ENCODE results near the gene SPACA4. TPM values are rescaled to one million over a fixed set of nuclear protein-coding genes. Genes with fewer than 3 reads are reported as not detected.

Gene SPACA4
- total RNA-seq, 1 experiment from 2014 or later: not detected

- H3K4me3 ChIP-seq (ENCODE audit: low read depth in 2 of 2, low read length in 2 of 2): no peak overlapping the region
- ATAC-seq: no peak
- H3K27ac ChIP-seq (ENCODE audit: low read length): no peak overlapping the region
- intact Hi-C loops (cut with micrococcal nuclease; ENCODE audit: unreplicated experiment) (no loop called here), in situ Hi-C loops (cut with HindIII; ENCODE audit: low pct_unique_long_range_greater_than_20kb, low sequenced_read_pairs) (no loop called here)
- CTCF ChIA-PET: no interaction called here
- no peaks in the 10 kb centered on the region for H3K9me3 ChIP-seq (ENCODE audit: control insufficient read depth, insufficient read depth, low read depth, low read length)
- no peak for DNase-seq (ENCODE audit: low read depth, low spot score)
- BruUV-seq (replicated peaks): no TSS peak
- H3K36me3 ChIP-seq (ENCODE audit: control insufficient read depth, insufficient read depth, low read length): no peaks in the 10 kb centered on the region
- no peaks in the 10 kb centered on the region for H3K4me1 ChIP-seq (ENCODE audit: control insufficient read depth, insufficient read depth, low read length)
- POLR2A ChIA-PET: no interaction called here
- no peaks in the 10 kb centered on the region for H3K27me3 ChIP-seq (ENCODE audit: control insufficient read depth, insufficient read depth, low read length)
- TF ChIP-seq TCF7L2 (IDR thresholded peaks at IDR 0.05; ENCODE audit: low read depth, low read length) (no peak), SIN3A (IDR thresholded peaks at IDR 0.05; ENCODE audit: borderline replicate concordance, insufficient read depth, low read depth, low read length) (no peak), POLR2AphosphoS5 (IDR thresholded peaks at IDR 0.05; ENCODE audit: low read depth, low read length) (no peak)
- TF ChIP-seq, protein P1, sequence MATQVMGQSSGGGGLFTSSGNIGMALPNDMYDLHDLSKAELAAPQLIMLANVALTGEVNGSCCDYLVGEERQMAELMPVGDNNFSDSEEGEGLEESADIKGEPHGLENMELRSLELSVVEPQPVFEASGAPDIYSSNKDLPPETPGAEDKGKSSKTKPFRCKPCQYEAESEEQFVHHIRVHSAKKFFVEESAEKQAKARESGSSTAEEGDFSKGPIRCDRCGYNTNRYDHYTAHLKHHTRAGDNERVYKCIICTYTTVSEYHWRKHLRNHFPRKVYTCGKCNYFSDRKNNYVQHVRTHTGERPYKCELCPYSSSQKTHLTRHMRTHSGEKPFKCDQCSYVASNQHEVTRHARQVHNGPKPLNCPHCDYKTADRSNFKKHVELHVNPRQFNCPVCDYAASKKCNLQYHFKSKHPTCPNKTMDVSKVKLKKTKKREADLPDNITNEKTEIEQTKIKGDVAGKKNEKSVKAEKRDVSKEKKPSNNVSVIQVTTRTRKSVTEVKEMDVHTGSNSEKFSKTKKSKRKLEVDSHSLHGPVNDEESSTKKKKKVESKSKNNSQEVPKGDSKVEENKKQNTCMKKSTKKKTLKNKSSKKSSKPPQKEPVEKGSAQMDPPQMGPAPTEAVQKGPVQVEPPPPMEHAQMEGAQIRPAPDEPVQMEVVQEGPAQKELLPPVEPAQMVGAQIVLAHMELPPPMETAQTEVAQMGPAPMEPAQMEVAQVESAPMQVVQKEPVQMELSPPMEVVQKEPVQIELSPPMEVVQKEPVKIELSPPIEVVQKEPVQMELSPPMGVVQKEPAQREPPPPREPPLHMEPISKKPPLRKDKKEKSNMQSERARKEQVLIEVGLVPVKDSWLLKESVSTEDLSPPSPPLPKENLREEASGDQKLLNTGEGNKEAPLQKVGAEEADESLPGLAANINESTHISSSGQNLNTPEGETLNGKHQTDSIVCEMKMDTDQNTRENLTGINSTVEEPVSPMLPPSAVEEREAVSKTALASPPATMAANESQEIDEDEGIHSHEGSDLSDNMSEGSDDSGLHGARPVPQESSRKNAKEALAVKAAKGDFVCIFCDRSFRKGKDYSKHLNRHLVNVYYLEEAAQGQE (IDR thresholded peaks at IDR 0.05; ENCODE audit: insufficient read depth in 1 of 2, low read depth in 2 of 2, low read length in 1 of 2): no peak
- TF ChIP-seq, protein P2, sequence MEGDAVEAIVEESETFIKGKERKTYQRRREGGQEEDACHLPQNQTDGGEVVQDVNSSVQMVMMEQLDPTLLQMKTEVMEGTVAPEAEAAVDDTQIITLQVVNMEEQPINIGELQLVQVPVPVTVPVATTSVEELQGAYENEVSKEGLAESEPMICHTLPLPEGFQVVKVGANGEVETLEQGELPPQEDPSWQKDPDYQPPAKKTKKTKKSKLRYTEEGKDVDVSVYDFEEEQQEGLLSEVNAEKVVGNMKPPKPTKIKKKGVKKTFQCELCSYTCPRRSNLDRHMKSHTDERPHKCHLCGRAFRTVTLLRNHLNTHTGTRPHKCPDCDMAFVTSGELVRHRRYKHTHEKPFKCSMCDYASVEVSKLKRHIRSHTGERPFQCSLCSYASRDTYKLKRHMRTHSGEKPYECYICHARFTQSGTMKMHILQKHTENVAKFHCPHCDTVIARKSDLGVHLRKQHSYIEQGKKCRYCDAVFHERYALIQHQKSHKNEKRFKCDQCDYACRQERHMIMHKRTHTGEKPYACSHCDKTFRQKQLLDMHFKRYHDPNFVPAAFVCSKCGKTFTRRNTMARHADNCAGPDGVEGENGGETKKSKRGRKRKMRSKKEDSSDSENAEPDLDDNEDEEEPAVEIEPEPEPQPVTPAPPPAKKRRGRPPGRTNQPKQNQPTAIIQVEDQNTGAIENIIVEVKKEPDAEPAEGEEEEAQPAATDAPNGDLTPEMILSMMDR (IDR thresholded peaks at IDR 0.05): no peak
Observed at GRCh38 chr19:48603001-48603400, 3.5 kb upstream of the SPACA4 start.

GRCh38 chr19:48603449-48603848 is 3.1 kb upstream of the SPACA4 start:
- H3K27ac ChIP-seq (ENCODE audit: low read length): no peak overlapping the region
- TF ChIP-seq, protein P1 (IDR thresholded peaks at IDR 0.05; ENCODE audit: insufficient read depth in 1 of 2, low read depth in 2 of 2, low read length in 1 of 2): no peak
- no peak for TF ChIP-seq TCF7L2 (IDR thresholded peaks at IDR 0.05; ENCODE audit: low read depth, low read length)
- H3K27me3 ChIP-seq (ENCODE audit: control insufficient read depth, insufficient read depth, low read length): no peaks in the 10 kb centered on the region
- no peaks in the 10 kb centered on the region for H3K4me1 ChIP-seq (ENCODE audit: control insufficient read depth, insufficient read depth, low read length)
- H3K4me3 ChIP-seq (ENCODE audit: low read depth in 2 of 2, low read length in 2 of 2): no peak overlapping the region
- intact Hi-C loops (cut with micrococcal nuclease; ENCODE audit: unreplicated experiment): no loop called here
- CTCF ChIA-PET: no interaction called here
- ATAC-seq: no peak
- BruUV-seq (replicated peaks): no TSS peak
- in situ Hi-C loops (cut with HindIII; ENCODE audit: low pct_unique_long_range_greater_than_20kb, low sequenced_read_pairs): no loop called here
- H3K36me3 ChIP-seq (ENCODE audit: control insufficient read depth, insufficient read depth, low read length): no peaks in the 10 kb centered on the region
- H3K9me3 ChIP-seq (ENCODE audit: control insufficient read depth, insufficient read depth, low read depth, low read length): no peaks in the 10 kb centered on the region
- DNase-seq (ENCODE audit: low read depth, low spot score): no peak
- POLR2A ChIA-PET: no interaction called here
